A673 (cell line): ENCODE data around the gene TRIM41. TPM values are rescaled to one million over a fixed set of nuclear protein-coding genes. Genes with fewer than 3 reads are reported as not detected.

Source experiments
- BruUV-seq: library from RNA; stranded (reverse); fragments of 400-500 nt; replicated peaks from 2 replicates; lab custom pipeline; 2021; lab: Mats Ljungman, UMichigan
- CTCF ChIA-PET: fragments of 300-600 bp; sonication (Branson Sonifier 250); formaldehyde crosslinking; loops from one replicate; lab custom pipeline; 2022; ENCODE audit warnings: antibody characterized with exemption; lab: Charles Lee
- POLR2A ChIA-PET: fragments of 300-600 bp; sonication (Branson Sonifier 250); formaldehyde crosslinking; loops from one replicate; lab custom pipeline; 2022; ENCODE audit warnings: antibody characterized with exemption; ENCODE audit not compliant: low non-redundant PET; lab: Charles Lee
- DNase-seq: peaks from one replicate; pipeline ENCODE4 v3.0.0-alpha.2; 2015; ENCODE audit warnings: low spot score
- H3K27ac ChIP-seq: fragments of 200-600 bp; sonication (generic); 2 replicates; pipeline ENCODE4 v1.5.1; 2016; ENCODE audit warnings: mixed run types, low read depth, mild to moderate bottlenecking, mixed read lengths, antibody characterized with exemption, low read length; ENCODE audit not compliant: poor library complexity, severe bottlenecking
- H3K27me3 ChIP-seq: fragments of 200-600 bp; sonication (generic); replicated peaks from 2 replicates; pipeline ENCODE4 v1.6.1; 2017; ENCODE audit warnings: mixed run types, low read depth, mild to moderate bottlenecking, mixed read lengths, antibody characterized with exemption, low read length; ENCODE audit not compliant: insufficient read depth, poor library complexity
- H3K36me3 ChIP-seq: fragments of 200-600 bp; sonication (generic); 2 replicates; pipeline ENCODE4 v1.6.1; 2016; ENCODE audit warnings: mixed run types, mild to moderate bottlenecking, mixed read lengths, antibody characterized with exemption, low read length; ENCODE audit not compliant: insufficient read depth, poor library complexity, severe bottlenecking
- H3K4me1 ChIP-seq: fragments of 200-600 bp; sonication (generic); 2 replicates; pipeline ENCODE4 v1.6.1; 2017; ENCODE audit warnings: mixed run types, mild to moderate bottlenecking, mixed read lengths, antibody characterized with exemption, low read length; ENCODE audit not compliant: insufficient read depth, poor library complexity, severe bottlenecking
- H3K4me3 ChIP-seq: fragments of 200-600 bp; sonication (generic); 2 replicates; pipeline ENCODE4 v1.5.1; 2016; ENCODE audit warnings: low read depth, mixed run types, mild to moderate bottlenecking, mixed read lengths, low read length; ENCODE audit not compliant: poor library complexity, severe bottlenecking
- H3K9me3 ChIP-seq: fragments of 200-600 bp; sonication (generic); 2 replicates; pipeline ENCODE4 v1.6.1; 2016; ENCODE audit warnings: mixed run types, low read depth, mild to moderate bottlenecking, mixed read lengths, antibody characterized with exemption, low read length; ENCODE audit not compliant: poor library complexity, severe bottlenecking
- EZH2 ChIP-seq: fragments of 200-600 bp; sonication (generic); IDR thresholded peaks from 2 replicates; pipeline ENCODE4 v1.6.1; 2017; ENCODE audit warnings: borderline replicate concordance, low read depth, mild to moderate bottlenecking, mixed read lengths, antibody characterized with exemption, low read length; ENCODE audit not compliant: poor library complexity, severe bottlenecking
- intact Hi-C: fragments of 100-400 bp; cut with micrococcal nuclease; formaldehyde crosslinking; loops from one replicate; pipeline ENCODE4 v1.10.0; 2022; ENCODE audit not compliant: unreplicated experiment
- total RNA-seq: library from RNA; stranded (reverse); gene quantifications from 2 replicates; pipeline ENCODE4 v1.2.3, GENCODE V29; 2021
- TF ChIP-seq, protein P1 (sequence below): fragments of 300-800, 200-600 bp; sonication (generic); conservative IDR thresholded peaks from 2 replicates; pipeline ENCODE4 v1.5.1; 2017; ENCODE audit warnings: low read depth, mild to moderate bottlenecking, antibody characterized with exemption, low read length, moderate library complexity, mixed read lengths

TRIM41 gene
- total RNA-seq, 1 experiment from 2014 or later: 24.6 TPM

DNA sequence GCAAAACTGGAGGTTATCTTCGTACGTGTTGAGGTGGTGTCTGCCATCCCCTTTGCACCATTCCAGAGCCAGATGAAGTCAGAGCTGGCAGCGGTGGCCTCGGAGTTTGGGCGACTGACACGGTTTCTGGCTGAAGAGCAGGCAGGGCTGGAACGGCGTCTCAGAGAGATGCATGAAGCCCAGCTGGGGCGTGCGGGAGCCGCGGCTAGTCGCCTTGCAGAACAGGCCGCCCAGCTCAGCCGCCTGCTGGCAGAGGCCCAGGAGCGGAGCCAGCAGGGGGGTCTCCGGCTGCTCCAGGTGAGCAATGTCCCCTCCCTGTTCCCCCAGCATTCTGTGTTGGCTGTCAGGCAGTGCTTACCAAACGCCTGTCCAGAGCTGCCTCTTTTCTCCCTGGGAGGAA is 9.5 kb downstream of the TRIM41 start:
- BruUV-seq: no TSS peak
- POLR2A ChIA-PET: no interaction called here

DNA sequence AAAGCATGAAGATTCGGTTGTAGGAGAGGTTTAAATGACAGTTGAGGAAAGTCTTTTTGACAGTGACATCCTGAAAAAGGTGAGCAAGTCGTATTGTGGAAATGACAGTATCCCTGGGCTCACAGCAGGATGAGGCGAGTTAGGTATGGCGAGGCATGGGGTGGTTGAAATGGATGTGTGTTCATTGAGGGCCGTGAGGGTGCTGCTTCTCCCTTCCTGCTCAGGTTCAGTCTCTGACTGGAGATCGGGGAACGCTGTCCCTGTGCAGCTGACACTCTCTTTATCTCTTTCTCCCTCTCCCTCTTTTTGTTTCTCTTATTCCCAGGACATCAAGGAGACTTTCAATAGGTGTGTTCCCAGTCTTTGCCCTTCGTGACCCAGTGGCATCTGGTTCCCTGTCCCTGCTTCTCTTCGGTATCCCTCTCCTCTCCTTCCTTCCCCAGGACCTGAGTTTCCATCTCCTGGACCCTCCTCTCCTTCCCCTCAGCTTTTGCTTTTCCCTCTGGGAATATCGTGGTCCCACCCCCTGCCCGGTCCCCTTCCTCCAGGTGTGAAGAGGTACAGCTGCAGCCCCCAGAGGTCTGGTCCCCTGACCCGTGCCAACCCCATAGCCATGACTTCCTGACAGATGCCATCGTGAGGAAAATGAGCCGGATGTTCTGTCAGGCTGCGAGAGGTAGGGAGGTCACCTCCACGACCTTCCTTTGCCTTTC is 10.2 kb downstream of the TRIM41 start:
- H3K36me3 ChIP-seq: peaks cover 47% of the 10 kb centered on the region

More for the DNA sequence above, 9.5 kb downstream of the TRIM41 start:
- Histone ChIP-seq H3K9me3 (no peaks in the 10 kb centered on the region), H3K27ac (no peak overlapping the region), H3K4me3 (no peak overlapping the region), H3K27me3 (no peaks in the 10 kb centered on the region), H3K4me1 (peaks cover 4% of the 10 kb centered on the region), H3K36me3 (peaks cover 41% of the 10 kb centered on the region)
- intact Hi-C loops: no loop called here
- no peak for TF ChIP-seq EZH2
- TF ChIP-seq, protein P1, sequence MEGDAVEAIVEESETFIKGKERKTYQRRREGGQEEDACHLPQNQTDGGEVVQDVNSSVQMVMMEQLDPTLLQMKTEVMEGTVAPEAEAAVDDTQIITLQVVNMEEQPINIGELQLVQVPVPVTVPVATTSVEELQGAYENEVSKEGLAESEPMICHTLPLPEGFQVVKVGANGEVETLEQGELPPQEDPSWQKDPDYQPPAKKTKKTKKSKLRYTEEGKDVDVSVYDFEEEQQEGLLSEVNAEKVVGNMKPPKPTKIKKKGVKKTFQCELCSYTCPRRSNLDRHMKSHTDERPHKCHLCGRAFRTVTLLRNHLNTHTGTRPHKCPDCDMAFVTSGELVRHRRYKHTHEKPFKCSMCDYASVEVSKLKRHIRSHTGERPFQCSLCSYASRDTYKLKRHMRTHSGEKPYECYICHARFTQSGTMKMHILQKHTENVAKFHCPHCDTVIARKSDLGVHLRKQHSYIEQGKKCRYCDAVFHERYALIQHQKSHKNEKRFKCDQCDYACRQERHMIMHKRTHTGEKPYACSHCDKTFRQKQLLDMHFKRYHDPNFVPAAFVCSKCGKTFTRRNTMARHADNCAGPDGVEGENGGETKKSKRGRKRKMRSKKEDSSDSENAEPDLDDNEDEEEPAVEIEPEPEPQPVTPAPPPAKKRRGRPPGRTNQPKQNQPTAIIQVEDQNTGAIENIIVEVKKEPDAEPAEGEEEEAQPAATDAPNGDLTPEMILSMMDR: no peak
- CTCF ChIA-PET: no interaction called here
- no peak for DNase-seq

DNA sequence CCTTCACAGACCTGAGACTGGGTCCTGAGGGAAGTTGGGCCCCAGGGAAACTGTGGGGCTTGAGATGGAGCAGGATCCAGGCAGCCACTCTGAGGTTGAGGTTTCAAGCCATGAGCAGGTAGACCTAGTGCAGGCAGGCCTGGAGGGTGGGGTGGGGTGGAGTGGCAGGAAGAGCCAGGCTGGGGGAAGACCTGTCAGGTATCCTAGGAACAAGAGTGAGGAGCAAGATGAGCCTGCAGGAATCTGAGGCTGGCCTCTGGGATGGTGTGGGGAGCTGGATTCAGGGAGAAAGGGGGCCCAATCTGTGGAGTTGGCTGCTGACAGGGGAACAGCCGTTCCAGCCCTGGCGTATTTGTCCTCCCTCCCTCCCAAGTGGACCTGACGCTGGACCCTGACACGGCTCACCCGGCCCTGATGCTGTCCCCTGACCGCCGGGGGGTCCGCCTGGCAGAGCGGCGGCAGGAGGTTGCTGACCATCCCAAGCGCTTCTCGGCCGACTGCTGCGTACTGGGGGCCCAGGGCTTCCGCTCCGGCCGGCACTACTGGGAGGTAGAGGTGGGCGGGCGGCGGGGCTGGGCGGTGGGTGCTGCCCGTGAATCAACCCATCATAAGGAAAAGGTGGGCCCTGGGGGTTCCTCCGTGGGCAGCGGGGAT is 10.8 kb downstream of the TRIM41 start:
- no peak for DNase-seq
- Histone ChIP-seq H3K9me3 (no peaks in the 10 kb centered on the region), H3K4me1 (peaks cover 4% of the 10 kb centered on the region), H3K27me3 (no peaks in the 10 kb centered on the region), H3K36me3 (peaks cover 54% of the 10 kb centered on the region), H3K4me3 (no peak overlapping the region), H3K27ac (no peak overlapping the region)
- ChIA-PET CTCF (no interaction called here), POLR2A (no interaction called here)
- no TSS peak for BruUV-seq
- intact Hi-C loops: no loop called here
- TF ChIP-seq, protein P1: no peak
- TF ChIP-seq EZH2: no peak

More for the DNA sequence above, 10.2 kb downstream of the TRIM41 start:
- no TSS peak for BruUV-seq
- H3K9me3 ChIP-seq: no peaks in the 10 kb centered on the region
- TF ChIP-seq, protein P1: no peak
- no peak for TF ChIP-seq EZH2
- H3K4me1 ChIP-seq: peaks cover 4% of the 10 kb centered on the region
- no peak for DNase-seq
- H3K4me3 ChIP-seq: no peak overlapping the region
- H3K27ac ChIP-seq: no peak overlapping the region
- H3K27me3 ChIP-seq: no peaks in the 10 kb centered on the region
- ChIA-PET CTCF (no interaction called here), POLR2A (no interaction called here)
- intact Hi-C loops: no loop called here
